Glutamatergic neuron (in vitro differentiated cells): ENCODE measurements around the gene RAB6B. TPM values are rescaled to one million over a fixed set of nuclear protein-coding genes. Genes with fewer than 3 reads are reported as not detected.

ENCODE experiments used
- DNase-seq: peaks from one replicate; pipeline ENCODE4 v3.0.0; 2022
- H3K27ac Mint-ChIP-seq: one replicate; pipeline ENCODE4 v1.8.0; 2020; ENCODE audit warnings: mild to moderate bottlenecking, mixed read lengths, inconsistent platforms; ENCODE audit not compliant: unreplicated experiment
- H3K27me3 Mint-ChIP-seq: one replicate; pipeline ENCODE4 v1.8.0; 2020; ENCODE audit warnings: mild to moderate bottlenecking, moderate library complexity, mixed read lengths, inconsistent platforms; ENCODE audit not compliant: unreplicated experiment
- H3K36me3 Mint-ChIP-seq: one replicate; pipeline ENCODE4 v1.8.0; 2020; ENCODE audit warnings: mild to moderate bottlenecking, mixed read lengths, inconsistent platforms; ENCODE audit not compliant: unreplicated experiment
- H3K4me1 Mint-ChIP-seq: one replicate; pipeline ENCODE4 v1.8.0; 2020; ENCODE audit warnings: mild to moderate bottlenecking, low read depth, mixed read lengths, inconsistent platforms; ENCODE audit not compliant: unreplicated experiment
- H3K4me3 Mint-ChIP-seq: one replicate; pipeline ENCODE4 v1.8.0; 2020; ENCODE audit warnings: mild to moderate bottlenecking, mixed read lengths, inconsistent platforms; ENCODE audit not compliant: unreplicated experiment
- H3K9me3 Mint-ChIP-seq: one replicate; pipeline ENCODE4 v1.8.0; 2020; ENCODE audit warnings: mild to moderate bottlenecking, moderate library complexity, mixed read lengths, inconsistent platforms; ENCODE audit not compliant: unreplicated experiment
- total RNA-seq: library from RNA; stranded (reverse); fragmentation: NEBNext Ultra II Directional; extraction: Animal tissue kit (Norgen Biotek cat#: 25700); gene quantifications from one replicate; pipeline ENCODE4 v1.2.1, GENCODE V29; 2021; ENCODE audit not compliant: unreplicated experiment
- TF ChIP-seq, protein P1 (sequence below): fragments of 200-600 bp; sonication (generic); IDR thresholded peaks from one replicate; pipeline ENCODE4 v1.5.0; 2021; ENCODE audit not compliant: partially characterized antibody, unreplicated experiment

RAB6B gene
- total RNA-seq, 1 donor from 2014 or later, result 222 TPM

DNA sequence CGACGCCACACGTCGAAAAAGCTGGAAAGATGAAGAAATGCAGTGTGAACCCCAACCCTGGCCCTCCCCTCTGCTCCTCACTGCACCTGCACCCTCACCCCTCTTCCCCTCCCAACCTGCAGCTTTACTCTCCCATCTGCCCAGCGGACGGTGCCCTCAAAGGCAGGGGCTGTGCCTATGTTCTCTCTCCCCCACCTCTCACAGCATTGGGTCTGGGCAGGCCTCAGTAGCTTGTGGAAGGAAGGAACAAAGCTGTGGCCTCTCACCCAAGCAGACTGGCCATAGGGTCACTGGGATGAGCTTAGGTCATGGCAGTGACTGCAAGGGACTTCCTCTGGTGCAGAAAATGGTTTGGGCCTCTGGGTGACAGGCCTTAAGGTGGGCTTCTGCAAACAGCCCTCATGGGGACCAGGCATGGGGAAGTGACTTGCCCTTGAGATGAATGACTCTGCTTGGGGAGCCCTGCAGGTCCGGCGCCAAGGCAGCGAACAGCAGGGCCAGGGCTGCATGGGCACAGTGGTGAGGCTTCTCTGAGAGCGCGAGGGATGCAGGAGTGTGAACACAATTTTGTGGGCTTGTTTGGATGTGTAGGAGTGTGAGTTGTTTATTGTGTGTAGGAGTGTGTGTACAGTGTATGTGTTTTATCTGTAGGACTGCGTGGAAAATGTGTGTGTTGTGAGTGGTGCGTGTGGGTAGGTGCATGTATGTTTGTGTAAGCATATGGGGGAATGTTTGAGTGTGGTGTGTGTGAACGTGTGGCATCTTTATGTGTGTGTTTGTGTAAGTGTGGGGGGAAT lies 60.9 kb downstream of the RAB6B start:
- Mint-ChIP-seq H3K4me1 (peaks cover 2% of the 10 kb centered on the region), H3K4me3 (no peak overlapping the region), H3K36me3 (peaks cover 12% of the 10 kb centered on the region), H3K27ac (no peak overlapping the region), H3K9me3 (peaks cover 14% of the 10 kb centered on the region), H3K27me3 (peaks cover 18% of the 10 kb centered on the region)
- TF ChIP-seq, protein P1, sequence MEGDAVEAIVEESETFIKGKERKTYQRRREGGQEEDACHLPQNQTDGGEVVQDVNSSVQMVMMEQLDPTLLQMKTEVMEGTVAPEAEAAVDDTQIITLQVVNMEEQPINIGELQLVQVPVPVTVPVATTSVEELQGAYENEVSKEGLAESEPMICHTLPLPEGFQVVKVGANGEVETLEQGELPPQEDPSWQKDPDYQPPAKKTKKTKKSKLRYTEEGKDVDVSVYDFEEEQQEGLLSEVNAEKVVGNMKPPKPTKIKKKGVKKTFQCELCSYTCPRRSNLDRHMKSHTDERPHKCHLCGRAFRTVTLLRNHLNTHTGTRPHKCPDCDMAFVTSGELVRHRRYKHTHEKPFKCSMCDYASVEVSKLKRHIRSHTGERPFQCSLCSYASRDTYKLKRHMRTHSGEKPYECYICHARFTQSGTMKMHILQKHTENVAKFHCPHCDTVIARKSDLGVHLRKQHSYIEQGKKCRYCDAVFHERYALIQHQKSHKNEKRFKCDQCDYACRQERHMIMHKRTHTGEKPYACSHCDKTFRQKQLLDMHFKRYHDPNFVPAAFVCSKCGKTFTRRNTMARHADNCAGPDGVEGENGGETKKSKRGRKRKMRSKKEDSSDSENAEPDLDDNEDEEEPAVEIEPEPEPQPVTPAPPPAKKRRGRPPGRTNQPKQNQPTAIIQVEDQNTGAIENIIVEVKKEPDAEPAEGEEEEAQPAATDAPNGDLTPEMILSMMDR, result no peak
- DNase-seq, result no peak

DNA sequence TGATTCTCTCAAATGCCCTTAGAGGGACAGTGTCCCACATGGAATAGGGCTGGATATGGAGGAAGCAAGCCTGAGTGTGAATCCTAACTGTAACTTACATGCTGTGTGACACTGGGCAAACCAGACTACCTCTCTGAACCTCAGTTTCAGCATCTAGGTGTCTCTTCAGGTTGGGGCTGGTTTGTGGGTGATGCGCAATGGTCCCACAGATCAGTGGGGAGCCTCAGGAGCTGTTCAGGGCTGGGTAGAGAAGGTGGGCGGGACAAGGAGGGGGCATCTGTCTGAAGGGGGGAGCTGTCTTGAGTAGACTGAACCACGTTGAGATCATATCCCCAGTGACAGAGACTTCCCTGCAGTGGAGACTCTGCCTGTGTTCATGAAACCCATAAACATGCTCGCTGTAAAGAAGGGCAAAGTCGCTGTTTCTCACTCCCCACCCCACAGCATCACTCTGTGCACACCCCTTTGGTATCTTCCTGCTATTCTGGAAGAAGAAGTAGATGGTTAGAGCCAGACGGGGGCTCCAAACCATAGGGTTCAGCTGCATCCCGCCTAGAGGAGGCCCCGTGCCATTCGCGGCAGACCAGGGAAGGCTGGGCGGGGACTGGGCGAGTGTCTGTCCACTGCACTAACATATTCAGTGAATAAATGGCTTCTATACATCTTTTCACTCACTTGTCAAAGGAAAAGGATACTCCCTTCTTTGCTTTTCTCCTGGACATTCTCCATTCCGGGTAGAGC lies 61.6 kb downstream of the RAB6B start:
- H3K4me3 Mint-ChIP-seq, result no peak overlapping the region
- H3K36me3 Mint-ChIP-seq, result peaks cover 16% of the 10 kb centered on the region
- DNase-seq, result no peak
- H3K27ac Mint-ChIP-seq, result no peak overlapping the region
- peaks cover 14% of the 10 kb centered on the region for H3K9me3 Mint-ChIP-seq
- H3K27me3 Mint-ChIP-seq, result peaks cover 16% of the 10 kb centered on the region
- peaks cover 2% of the 10 kb centered on the region for H3K4me1 Mint-ChIP-seq
- TF ChIP-seq, protein P1, result no peak

DNA sequence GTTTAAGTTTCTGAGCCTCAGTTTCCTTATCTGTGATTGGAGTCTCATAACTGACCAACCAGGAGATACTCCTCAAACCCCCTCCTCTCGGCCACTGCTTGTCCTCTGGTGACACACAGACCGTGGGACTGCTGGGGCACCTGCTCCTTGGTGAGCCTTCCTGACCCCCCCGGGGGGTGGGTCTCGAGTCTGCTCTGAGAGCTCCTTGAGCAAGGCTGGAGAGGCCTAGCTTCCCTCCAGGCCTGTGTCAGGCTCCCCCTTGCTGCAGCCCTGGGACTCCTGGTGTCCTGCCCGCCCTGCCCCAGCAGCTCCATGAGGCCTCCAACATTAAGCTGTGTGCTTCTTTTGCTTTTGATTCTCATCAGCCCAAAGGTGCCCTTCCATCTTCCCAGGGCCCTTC lies 62.4 kb downstream of the RAB6B start:
- Mint-ChIP-seq H3K4me3 (no peak overlapping the region), H3K4me1 (peaks cover 2% of the 10 kb centered on the region), H3K27ac (no peak overlapping the region), H3K9me3 (peaks cover 14% of the 10 kb centered on the region), H3K36me3 (peaks cover 16% of the 10 kb centered on the region), H3K27me3 (peaks cover 16% of the 10 kb centered on the region)
- TF ChIP-seq, protein P1, result no peak
- DNase-seq, result no peak

DNA sequence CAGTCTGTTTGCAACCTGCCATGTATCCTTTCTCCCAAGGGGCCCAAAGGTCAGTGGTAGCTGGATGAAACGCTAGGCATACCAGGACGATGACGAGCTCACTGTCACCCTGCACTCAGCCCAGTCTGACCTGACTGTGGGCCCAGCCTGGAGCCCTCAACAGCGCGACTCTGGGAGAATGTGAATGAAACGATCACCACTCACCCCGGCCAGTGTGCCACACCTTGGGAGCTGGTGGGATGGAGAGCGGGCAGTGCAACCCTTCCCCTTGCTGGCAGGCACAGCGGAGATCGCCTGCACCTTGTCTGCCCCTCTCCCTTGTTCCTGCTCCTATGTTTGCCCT lies 62.9 kb downstream of the RAB6B start:
- H3K4me3 Mint-ChIP-seq, result no peak overlapping the region
- DNase-seq, result no peak
- peaks cover 2% of the 10 kb centered on the region for H3K4me1 Mint-ChIP-seq
- H3K9me3 Mint-ChIP-seq, result peaks cover 13% of the 10 kb centered on the region
- no peak overlapping the region for H3K27ac Mint-ChIP-seq
- TF ChIP-seq, protein P1, result no peak
- H3K36me3 Mint-ChIP-seq, result peaks cover 16% of the 10 kb centered on the region
- peaks cover 16% of the 10 kb centered on the region for H3K27me3 Mint-ChIP-seq
